ENCODE measurements around the gene DESI2.

- TF ChIP-seq CTCF (IDR thresholded peaks at IDR 0.05 in 8 of 11, conservative IDR thresholded peaks at IDR 0.05 in 3 of 11): no peak
- TF ChIP-seq POLR2A (IDR thresholded peaks at IDR 0.05): no peak
- TF ChIP-seq POLR2AphosphoS5 (IDR thresholded peaks at IDR 0.05): no peak
Measured at GRCh38 chr1:244660595-244660994, 7.7 kb downstream of the DESI2 start.

Measured in spleen (tissue), 7 donors.